H1 (cell line): Measurements from ENCODE around the gene GPC3. TPM values are rescaled to one million over a fixed set of nuclear protein-coding genes. Genes with fewer than 3 reads are reported as not detected.

Source experiments
- BRCA1 ChIP-seq: IDR thresholded peaks from 2 replicates; pipeline ENCODE4 v1.6.1; 2012; ENCODE audit warnings: low read depth, low read length, improper control_type of control experiment
- JUN ChIP-seq: IDR thresholded peaks from 2 replicates; pipeline ENCODE4 v1.6.1; 2011; ENCODE audit warnings: low read depth, mild to moderate bottlenecking, improper control_type of control experiment, low read length
- SAP30 ChIP-seq: fragments of 300-600 bp; sonication (generic); IDR thresholded peaks from 2 replicates; pipeline ENCODE4 v1.7.1; 2012; ENCODE audit warnings: low read length, moderate library complexity, mild to moderate bottlenecking, inconsistent platforms; ENCODE audit not compliant: insufficient read depth, insufficient replicate concordance
- polyA plus RNA-seq, 7 experiments: library from polyadenylated mRNA; depleted of rRNA in 3 of 7; stranded (reverse) in 5 of 7; unstranded in 2 of 7; fragments of >200 nt in 5 of 7; fragments of 200-250 nt in 2 of 7; gene quantifications; 1 replicate in 5 of 7; 2 replicates in 1 of 7; 4 replicates in 1 of 7; pipeline versions ENCODE4 v1.2.1 to v1.2.3, GENCODE V29; 2011 to 2013; ENCODE audit warnings: missing spikeins in 2 of 7, mixed read lengths in 2 of 7
- total RNA-seq: library from RNA; stranded (reverse); fragmentation: NEBNext Ultra II Directional; extraction: Animal tissue kit (Norgen Biotek cat#: 25700); gene quantifications from 2 replicates; pipeline ENCODE4 v1.2.1, GENCODE V29; 2021
- TF ChIP-seq, protein P1 (sequence below): IDR thresholded peaks from 2 replicates; pipeline ENCODE4 v1.6.1; 2011; ENCODE audit warnings: low read length, improper control_type of control experiment

The GPC3 gene
- total and polyA plus RNA-seq, 2 of the 8 experiments (the other 6 are each of a cell fraction or from before 2014, with no cell fraction given): 64.8 to 71.9 TPM

DNA sequence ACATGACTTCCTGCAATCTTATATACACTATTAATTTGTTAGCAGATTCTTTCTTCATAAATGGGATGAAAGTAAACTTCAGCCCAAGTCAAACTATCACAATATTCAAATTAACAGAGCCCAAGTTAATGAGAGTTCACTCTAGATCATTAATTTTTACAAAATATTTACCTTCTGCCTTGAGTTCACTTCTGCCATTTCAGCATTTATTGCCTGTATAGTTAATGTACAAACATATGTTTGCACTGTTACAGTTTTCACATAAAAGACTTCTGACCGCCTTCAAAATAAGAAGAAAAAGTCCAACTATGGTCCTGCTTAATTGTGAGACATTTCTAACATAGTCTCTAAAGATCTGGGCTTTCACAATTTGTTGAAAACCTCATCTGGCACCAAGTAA lies 46.9 kb downstream of the GPC3 start (continued):
- TF ChIP-seq BRCA1 (no peak), SAP30 (no peak), JUN (no peak)
- TF ChIP-seq, protein P1, sequence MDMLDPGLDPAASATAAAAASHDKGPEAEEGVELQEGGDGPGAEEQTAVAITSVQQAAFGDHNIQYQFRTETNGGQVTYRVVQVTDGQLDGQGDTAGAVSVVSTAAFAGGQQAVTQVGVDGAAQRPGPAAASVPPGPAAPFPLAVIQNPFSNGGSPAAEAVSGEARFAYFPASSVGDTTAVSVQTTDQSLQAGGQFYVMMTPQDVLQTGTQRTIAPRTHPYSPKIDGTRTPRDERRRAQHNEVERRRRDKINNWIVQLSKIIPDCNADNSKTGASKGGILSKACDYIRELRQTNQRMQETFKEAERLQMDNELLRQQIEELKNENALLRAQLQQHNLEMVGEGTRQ: no peak
